ENCODE data around the gene RFX3. TPM values are rescaled to one million over a fixed set of nuclear protein-coding genes. Genes with fewer than 3 reads are reported as not detected.

The RFX3 gene
- total RNA-seq, 4 donors from 2014 or later = 4.0 to 8.2 (median 5.6) TPM

DNA sequence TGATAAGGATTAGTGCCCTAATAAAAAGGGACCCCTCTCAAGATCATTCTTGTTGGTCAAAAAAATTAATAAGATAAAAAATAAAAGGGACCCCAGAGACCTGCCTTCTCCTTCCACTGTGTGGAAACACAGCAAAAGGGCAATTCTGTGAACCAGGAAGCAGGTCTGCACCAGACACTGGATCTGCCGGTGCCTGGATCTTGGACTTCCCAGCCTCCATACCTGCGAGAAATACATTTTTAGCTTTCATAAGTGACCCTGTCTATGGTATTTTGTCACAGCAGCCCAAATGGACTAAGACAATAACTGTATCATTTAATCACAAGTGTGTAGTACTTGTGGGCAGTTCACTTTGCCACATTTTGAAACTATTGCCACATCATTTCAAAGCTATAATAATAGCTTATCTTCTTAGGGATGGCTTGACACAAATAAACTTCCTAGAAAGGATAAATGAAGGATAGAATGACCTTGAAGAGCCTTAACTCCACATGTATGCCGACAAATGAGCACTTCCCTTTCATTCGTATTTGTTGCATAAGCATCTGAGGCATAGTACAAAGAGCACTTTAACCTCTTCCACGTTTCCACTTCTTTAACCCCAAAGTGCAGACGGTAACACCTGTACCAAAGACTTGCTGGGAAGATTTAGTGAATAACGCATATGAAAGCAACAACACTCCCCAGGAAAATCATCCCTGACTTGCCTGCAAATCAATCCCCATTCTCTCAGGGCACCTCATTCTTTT lies 336.5 kb downstream of the RFX3 start:
- TF ChIP-seq, protein P1, sequence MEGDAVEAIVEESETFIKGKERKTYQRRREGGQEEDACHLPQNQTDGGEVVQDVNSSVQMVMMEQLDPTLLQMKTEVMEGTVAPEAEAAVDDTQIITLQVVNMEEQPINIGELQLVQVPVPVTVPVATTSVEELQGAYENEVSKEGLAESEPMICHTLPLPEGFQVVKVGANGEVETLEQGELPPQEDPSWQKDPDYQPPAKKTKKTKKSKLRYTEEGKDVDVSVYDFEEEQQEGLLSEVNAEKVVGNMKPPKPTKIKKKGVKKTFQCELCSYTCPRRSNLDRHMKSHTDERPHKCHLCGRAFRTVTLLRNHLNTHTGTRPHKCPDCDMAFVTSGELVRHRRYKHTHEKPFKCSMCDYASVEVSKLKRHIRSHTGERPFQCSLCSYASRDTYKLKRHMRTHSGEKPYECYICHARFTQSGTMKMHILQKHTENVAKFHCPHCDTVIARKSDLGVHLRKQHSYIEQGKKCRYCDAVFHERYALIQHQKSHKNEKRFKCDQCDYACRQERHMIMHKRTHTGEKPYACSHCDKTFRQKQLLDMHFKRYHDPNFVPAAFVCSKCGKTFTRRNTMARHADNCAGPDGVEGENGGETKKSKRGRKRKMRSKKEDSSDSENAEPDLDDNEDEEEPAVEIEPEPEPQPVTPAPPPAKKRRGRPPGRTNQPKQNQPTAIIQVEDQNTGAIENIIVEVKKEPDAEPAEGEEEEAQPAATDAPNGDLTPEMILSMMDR (IDR thresholded peaks at IDR 0.05) = no peak
- no peak overlapping the region for H3K4me3 ChIP-seq (ENCODE audit: low read depth, poor library complexity, severe bottlenecking)
- intact Hi-C loops (cut with DNase I; ENCODE audit: low total_unique reads) = no loop called here
- no peak for DNase-seq (ENCODE audit: low spot score in 2 of 2)
- 79 to 85% methylated on average over 7 of the region's 7 CpGs for WGBS, 2 donors

DNA sequence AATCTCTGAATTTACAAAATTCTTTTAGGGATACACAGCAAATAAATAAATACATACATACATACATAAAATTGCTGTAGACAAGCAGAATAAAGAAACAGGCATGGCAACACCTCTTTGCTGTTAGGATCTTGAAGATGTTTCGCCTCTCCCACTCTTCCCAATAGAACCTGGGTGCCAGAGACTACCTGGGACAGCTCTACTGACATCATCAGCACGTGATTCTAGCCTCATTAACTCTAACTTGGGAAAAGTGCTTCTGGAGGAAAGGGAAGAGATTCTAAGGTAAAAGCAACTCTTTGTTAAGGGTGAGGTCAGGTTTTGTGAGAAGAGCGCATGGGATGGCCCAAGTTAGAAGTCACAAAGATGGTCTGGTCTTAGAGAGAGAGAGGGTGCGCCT lies 339.1 kb downstream of the RFX3 start:
- WGBS, 2 donors = 77 to 82% methylated on average over 4 of the region's 4 CpGs
- DNase-seq (ENCODE audit: low spot score in 2 of 2) = no peak
- intact Hi-C loops (cut with DNase I; ENCODE audit: low total_unique reads) = no loop called here
- no peak overlapping the region for H3K4me3 ChIP-seq (ENCODE audit: low read depth, poor library complexity, severe bottlenecking)
- TF ChIP-seq, protein P1 (IDR thresholded peaks at IDR 0.05) = no peak
- no peak for TF ChIP-seq POLR2A (IDR thresholded peaks at IDR 0.05)

DNA sequence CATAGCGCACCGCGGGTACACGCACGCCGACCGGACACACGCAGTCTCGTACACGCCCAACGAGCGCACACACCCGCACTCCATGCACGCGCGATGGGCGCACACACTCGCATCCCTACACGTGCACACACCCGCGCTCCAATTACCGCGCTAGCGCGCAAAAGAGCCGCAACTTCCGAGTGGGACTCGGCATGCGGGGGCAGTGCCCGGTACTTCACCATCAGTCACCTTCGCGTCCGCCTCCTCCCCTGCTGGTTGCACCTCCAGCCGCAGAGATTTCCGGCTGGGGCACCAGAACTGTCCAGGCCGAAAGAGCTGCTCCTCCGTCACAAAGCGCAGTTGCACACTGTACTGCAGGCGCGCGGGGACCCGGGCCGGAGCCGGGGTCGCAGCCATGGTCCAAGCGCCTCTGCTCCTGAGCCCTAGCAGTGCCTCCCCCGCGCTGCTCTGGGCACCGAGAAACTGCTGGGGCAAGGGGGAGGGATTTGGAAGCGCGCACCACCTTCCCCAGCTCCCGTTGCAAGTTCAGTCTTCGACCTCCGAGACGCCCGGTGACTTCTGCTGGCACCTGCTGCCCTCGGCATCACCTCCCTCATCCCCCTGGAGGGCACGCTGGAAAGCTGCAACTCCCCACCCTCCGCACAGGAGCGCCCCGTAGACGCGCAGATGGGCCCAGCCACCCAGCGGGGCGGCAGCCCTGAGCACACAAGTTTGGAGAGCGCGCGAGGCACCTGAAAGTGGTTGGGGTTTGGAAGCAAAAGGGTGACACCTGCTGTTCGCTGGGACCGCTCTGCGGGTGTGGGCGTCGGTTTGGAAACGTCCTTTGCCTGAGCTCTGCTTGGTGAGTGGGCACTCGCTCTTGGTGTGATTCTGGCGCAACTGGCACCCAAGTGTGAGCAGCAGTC lies 344.5 kb downstream of the RFX3 start:
- 2% methylated on average over 52 to 60 of the region's 76 CpGs for WGBS, 2 donors
- no peak for DNase-seq (ENCODE audit: low spot score in 2 of 2)
- no peak overlapping the region for H3K4me3 ChIP-seq (ENCODE audit: low read depth, poor library complexity, severe bottlenecking)
- TF ChIP-seq, protein P1 (IDR thresholded peaks at IDR 0.05) = no peak
- no peak for TF ChIP-seq POLR2A (IDR thresholded peaks at IDR 0.05)
- intact Hi-C loops (cut with DNase I; ENCODE audit: low total_unique reads) = loop anchor here (5.0 kb wide), 1 partner anchor 324 kb away; no protein-coding TSS in a partner anchor

DNA sequence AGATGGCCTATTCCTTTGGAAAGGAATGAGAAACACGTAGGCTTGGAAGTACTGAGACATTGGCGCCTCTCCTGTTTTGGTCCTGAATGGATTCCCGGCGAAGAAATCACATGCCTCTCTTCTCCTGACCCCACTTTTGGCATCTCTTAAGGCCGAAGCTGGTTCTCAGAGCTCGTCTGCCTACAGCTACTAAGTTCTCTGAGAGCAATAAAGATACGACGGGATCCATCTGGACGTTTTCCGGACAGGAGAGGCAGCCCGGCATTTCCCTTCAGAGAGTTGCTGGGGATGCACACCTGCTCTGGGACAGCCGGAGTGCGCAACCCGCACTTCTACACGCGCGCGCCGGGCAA lies 345.1 kb downstream of the RFX3 start:
- WGBS, 2 donors = 25 to 32% methylated on average over 19 of the region's 19 CpGs
- TF ChIP-seq, protein P1 (IDR thresholded peaks at IDR 0.05) = no peak
- TF ChIP-seq POLR2A (IDR thresholded peaks at IDR 0.05) = no peak

DNA sequence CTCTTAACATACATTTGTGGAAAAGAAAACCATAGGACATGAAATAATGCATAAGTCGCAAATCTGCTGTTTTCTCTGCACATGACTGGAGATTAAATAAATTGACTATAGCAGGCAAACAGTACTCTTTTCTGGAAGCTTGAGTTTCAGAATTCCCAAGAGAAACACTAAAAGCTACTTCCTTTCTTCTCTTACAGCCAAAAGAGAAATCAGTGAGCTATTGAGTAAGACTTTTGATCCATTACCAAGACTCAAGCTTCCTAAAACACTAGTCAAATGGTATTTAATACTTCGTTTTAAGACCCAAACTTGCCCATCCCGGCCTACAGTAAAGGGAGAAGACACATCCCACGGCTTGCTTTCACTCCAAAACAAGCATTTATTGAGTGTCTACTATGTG lies 346.1 kb downstream of the RFX3 start:
- 74 to 80% methylated on average over 4 of the region's 4 CpGs for WGBS, 2 donors
- intact Hi-C loops (cut with DNase I; ENCODE audit: low total_unique reads) = loop anchor here (5.0 kb wide), 1 partner anchor 322 kb away; no protein-coding TSS in a partner anchor
- no peak overlapping the region for H3K4me3 ChIP-seq (ENCODE audit: low read depth, poor library complexity, severe bottlenecking)
- TF ChIP-seq POLR2A (IDR thresholded peaks at IDR 0.05) = no peak
- TF ChIP-seq, protein P1 (IDR thresholded peaks at IDR 0.05) = no peak
- no peak for DNase-seq (ENCODE audit: low spot score in 2 of 2)

More for the DNA sequence above, 345.1 kb downstream of the RFX3 start:
- intact Hi-C loops (cut with DNase I; ENCODE audit: low total_unique reads) = loop anchor here (5.0 kb wide), 1 partner anchor 323 kb away; no protein-coding TSS in a partner anchor
- no peak overlapping the region for H3K4me3 ChIP-seq (ENCODE audit: low read depth, poor library complexity, severe bottlenecking)
- no peak for DNase-seq (ENCODE audit: low spot score in 2 of 2)

Measured in lower leg skin (tissue), 4 donors.